COR-L47 (cell line): ENCODE results near the gene B9D2.

ENCODE experiments used
- DNase-seq: peaks from one replicate; lab custom pipeline; 2025; lab: John Stamatoyannopoulos, UW

The B9D2 gene

DNA sequence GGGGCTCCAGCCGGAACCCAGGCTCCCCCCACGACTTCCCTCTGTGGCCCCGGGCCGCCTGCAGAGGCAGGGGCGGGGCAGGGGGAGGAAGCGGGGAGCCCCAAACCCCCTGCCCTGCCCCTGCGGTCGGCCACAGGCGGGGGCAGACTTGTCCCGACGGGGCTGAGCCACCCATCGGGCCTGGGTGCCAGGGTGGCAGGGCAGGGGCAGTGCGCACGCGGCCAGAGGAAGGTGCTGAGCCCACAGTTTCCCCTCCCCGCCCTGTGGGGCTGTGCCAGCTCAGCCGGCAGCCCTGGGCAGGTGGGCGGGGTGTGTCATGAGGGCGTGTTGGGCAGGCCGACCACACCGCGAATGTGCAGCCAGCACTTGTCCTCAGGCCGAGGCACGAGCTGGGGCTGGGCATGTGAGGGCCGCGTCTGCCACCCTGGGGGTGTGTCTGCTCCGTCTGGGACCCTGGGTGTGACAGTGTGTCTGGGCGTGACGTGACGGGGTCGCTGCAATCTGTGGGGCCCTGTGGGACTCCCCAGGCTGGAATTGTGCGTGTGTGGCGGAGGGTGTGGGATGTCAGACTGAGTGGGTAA is 36.3 kb downstream of the B9D2 start:
- DNase-seq, result no peak

DNA sequence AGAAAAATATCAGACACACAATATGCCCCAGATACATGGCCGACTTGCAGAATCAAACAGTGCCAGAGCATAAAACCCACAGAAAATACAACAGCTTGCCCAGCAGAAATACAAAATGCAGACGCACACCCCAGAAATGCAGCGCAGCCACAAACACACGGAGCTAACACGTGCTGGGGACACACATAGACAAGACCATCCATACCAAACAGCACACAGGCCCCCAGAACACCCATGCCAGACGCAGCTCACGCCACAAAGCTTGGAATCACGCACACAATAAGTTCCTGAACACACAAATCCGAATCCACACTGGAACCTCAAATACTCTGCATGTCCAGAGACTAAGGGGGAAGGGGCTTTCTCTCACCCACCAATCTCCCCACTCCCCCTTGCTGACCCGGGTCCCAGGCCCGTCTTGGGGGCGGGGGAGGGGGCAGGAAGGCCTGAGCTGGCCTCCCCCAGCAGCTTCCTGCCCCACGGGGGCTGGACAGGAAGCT is 36.8 kb downstream of the B9D2 start:
- DNase-seq, result no peak

DNA sequence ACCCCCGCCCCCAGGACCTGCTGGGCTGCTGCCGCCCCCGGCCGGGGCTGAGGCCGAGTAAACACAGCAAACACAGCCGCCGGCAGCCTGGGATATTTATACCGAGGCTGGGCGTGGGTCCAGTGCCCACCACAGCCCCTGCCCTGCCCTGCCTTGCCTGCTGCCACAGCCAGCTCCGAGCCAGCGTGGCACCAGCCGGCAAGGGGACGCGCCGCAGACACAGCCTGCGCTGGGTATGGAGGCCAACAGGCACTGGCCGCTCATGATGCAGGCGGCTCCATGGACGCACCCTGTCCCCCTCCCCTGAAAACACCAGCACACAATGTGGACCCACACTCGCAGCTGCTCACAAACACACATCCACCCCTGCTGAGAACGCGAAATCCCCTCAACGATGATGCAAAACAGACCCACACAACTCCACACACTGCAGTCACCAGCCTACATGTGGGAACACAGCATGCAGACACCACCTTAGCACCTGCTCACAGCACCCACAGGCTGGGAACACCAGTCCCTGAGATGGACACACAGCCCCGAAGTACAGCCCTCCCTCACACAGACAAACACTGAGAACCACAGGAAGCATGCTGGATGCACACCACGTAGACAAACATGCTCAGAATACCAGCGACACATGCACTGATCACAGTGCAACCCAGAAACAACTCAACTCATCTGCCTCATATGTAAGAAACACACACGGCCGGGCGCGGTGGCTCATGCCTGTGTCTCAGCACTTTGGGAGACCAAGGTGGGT is 37.8 kb downstream of the B9D2 start:
- no peak for DNase-seq

DNA sequence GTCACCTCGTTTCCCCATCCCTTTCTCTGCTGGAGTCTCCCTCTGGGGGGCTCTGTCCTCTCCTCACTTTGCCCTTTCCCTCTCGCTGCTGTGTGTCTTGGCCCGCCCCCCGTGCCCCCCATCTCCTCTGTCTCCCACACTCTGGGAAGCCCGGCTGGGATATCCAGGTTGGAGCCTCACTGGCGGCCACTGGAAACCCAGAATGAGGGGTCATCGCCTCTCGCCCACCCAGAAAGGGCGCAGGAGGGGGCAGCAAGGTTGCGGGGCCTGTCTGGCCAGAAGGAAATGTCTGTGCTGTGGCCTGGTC is 38.4 kb downstream of the B9D2 start:
- no peak for DNase-seq

DNA sequence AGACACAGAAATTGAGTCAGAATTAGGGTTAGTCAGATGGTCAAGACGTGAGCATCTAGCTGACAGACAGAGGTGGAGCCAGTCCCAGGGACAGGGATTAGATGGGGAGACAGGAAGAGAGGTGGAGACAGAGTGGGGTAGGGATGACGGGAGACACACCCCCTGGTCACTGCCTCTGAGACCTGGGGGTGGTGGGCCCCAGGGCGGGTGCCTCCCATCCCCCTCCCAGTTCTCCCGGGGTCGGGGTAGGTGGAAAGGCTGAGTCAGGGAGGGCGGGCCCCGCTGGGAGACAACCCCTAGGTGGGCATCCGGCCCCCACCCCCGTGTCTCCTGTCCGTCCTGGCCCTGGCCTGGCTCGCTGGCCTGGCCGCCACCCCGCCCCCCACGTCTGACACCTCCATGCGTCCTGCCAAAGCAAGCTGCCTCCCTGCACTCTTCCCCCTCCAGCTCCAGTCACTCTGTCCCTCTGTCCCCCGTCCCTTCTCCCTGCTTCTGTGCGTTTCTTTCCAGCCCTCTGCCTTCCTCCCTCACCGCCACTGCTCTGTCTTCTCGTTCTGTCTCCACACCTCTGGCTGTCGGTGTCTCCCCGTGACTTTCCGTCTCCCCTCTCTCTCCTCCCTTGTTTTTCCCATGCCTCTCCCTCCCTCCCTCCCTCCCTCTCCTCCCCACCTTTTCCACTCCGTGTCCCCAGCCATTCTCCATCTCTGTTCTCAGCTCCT is 38.9 kb downstream of the B9D2 start:
- DNase-seq, result no peak

DNA sequence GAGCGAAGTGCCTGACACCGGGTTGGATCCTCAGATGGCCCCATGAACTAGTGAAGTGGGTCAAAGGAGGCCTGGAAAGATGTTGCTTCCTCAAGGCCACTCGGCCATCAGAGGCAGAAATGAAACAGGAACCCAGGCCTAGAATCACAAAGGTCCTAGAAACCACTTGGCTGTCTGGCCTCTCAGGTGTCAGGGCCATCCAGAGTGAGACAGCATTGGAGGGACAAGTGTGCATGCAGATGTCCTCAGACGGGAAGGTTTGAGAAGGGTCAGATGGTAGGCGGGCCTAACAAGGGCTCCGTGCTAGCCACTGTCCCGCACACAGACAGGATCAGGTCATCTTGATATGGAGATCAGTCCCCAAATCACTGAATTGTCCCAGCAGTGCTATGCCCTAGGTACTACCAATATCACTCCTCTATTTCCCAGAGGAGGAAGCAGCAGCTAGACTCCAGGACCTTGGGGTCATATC is 39.7 kb downstream of the B9D2 start:
- DNase-seq, result no peak

DNA sequence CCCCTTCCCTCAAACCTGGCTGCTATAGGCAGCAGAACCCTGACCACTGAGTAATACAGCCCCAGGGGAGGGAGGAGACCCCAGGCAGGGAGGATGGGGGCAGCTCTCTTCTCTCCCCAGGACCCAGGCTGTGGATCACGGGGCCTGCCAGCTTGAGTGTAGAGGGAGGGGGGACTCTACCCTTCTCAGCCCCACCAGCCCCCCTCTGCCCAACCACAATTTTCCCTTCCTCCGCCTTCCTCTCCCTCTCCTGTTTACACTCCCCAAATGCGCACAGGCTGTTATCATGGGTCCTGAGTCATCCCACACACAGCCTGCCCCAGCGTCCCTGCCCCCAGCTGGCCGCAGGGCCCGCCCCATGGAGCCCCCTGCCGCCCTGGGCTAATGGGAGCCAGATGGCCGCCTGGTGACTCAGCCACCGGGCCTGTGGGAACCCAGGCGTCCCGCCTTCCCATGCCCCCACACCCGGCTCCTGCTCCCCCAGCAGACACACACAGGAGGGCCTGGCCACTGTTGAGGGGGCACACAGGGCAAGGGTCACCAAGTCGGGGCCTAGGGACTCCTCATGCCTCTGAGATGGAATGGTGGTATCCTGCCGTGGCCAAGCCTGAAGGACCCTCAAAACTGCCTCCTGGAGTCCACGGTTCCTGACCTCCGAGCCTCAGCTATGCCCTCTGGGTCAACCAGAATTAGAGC is 40.4 kb downstream of the B9D2 start:
- no peak for DNase-seq

DNA sequence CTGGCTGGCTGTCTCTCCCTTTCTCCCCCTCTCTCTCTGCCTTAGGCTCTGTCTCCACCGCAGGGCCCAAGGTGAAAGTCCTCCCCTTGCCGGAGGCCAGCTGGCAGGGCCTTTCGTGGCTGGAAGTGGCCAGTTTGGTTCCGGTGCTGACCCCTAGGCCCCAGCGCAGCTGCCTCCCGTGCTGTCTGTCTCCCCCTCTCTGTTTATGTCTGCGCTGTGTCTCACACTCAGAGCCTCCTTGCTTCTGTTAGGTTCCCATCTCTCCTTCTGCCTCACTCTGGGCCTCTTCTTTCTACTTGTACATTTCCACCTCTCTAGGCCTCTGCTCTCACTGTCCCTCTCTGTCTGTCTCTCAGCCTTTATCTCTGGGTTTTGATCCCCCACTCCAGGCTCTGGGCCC is 40.9 kb downstream of the B9D2 start:
- no peak for DNase-seq

DNA sequence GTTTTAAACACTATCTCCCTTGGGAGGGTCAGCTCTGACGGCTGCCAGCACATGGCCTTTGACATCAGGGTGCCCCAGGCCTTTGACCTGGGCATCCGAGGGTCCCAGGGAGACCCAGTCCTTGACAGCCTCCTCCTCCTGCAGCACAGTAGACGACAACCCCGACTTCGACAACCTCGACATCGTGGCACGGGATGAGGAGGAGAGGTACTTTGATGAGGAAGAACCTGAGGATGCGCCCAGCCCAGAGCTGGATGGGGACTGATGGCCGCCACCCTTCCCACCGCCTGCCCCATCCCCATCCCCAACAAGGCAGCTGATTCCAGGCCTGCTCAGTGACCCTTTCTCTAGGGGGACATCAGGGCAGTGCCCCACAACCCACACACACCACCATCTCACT is 41.5 kb downstream of the B9D2 start:
- DNase-seq, result no peak

DNA sequence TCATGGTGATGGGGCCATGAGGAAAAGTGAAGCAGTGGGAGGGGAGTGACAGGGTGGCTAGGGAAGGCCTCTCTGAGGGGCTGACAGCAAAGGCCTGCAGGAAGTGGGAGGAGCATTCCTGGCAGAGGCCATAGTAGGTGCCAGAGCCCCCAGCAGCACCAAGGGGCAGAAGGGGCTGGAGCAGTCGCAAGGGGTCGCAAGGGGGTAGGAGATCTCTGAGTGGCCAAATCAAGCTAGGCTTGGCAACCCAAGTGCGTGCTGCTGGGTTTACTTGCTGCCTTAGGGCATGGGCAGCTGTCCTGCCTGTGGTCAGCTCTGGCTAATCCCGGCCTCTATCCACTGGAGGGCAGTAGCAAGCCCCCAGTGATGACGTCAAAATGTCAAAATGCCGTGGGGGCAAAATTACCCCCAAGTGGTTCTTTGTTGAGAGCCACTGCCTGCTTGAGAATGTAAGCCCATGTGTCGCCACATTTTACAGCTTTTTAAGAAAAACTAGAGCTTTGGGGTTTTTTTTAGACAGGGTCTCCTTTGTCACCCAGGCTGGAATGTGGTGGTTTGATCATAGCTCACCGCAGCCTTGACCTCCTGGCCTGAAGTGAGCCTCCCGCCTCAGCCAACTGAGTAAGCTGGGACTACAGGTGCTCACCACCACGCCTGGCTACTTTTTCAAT is 42.2 kb downstream of the B9D2 start:
- peak; percentile 20 for DNase-seq

DNA sequence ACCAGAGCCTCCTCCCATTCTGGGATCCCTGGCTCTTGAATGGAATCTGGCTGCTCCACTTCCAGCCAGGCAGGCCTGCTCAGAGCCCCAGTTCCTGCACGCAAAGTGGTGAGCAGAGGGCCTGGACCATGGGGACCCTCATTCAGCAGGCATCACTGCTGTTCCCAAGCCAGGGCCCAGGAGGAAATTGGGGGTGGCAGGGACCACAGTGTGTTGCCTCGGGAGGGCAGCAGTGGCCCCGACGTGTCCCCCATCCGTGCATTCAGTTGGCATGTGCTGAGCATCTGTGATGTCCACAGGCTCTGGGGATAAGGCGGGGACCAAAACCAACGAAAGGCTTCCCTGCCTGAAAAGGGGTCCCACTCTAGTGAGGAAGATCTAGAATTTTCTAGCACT is 42.7 kb downstream of the B9D2 start:
- no peak for DNase-seq

DNA sequence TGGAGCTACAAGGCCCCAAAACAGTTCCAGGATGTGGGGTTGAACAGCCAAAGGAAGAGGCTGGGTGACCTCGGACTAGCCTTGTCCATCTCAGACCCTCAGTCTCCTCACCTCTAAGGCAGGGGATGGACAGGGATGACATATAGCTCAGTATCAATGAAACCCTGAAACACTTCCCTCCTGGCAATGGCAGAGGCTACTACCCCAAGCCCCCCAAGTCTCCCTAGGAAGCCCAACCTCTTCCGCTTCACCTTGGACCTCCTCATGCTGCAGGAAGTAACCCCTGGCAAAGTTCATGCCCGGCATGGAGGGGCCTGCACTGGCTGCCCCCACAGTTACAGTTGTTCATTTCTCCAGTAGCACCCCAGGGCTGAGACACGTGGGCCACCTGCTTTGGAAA is 43.4 kb downstream of the B9D2 start:
- DNase-seq, result no peak

DNA sequence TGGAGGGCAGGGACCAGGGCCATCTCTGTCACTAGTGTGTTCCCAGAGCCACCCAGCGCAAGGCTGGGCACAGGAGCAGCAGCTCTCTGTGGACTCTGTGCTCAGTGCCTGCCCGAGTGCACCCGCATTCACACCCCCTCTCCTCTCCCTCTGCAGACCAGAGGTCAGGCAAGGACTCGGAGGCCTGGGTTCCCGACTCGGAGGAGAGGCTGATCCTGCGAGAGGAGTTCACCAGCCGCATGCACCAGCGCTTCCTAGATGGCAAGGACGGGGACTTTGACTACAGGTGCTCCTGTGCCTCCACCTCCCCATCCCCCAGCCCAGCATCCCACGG is 43.8 kb downstream of the B9D2 start:
- no peak for DNase-seq

DNA sequence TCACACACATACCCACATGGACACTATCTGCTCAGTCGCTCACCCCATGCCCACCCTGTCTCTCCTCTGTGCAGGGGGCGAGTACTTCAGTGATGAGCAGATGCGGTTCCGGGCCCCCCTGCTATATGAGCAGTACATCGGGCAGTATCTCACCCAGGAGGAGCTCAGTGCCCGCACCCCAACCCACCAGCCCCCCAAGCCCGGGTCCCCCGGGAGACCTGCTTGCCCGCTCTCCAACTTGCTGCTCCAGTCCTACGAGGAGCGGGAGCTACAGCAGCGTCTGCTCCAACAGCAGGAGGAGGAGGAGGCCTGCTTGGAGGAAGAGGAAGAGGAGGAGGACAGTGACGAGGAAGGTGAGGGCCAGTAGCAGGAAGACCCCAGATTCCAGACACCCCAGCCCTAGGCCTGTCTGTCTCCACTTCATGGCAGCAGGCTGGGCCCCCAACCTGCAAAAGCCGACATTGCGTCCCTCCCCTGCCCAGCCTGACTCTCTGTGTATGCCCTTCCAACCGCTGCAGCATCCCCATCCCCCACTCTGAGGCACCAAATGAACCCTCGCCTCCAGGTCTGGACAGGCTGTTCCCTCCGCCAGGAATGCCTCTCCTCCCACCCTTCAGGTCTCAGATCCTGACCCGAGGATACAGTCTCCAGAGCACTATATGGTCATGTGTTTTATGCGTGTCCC is 44.3 kb downstream of the B9D2 start:
- no peak for DNase-seq

DNA sequence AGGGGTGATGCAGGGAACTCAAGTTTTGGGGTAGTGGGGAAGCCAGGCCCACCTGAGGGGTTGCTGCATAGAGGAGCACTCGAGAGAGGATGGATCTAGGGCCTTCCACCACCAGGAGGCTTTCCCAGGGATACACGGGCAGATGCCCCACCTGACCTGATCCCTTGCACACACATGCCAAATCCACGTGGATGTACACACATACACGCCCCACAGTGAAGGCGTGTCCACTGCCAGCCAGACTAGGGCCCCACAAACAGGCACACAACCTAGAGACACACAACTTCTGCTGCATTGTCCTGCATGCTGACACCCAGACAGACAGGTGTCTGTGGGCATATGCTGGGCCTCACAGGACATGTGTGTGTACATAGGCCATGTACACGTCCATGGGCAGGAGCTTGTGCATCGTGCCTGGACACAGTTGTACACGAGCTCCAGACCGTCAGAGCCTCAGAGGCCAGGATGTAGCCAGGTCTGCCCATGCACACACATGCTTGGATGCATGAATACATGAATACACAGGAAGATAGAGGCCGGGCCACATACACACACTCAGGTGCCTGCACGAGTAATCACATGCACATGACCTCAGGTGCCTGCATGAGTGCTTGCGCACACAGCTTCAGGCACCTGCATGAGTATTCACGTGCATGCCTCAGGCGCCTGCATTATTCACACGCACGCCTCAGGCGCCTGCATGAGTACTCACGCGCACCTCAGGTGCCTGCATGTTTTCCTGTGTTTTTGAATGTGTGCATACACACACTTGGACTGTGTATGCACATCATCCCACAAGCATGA is 45.1 kb downstream of the B9D2 start:
- no peak for DNase-seq

DNA sequence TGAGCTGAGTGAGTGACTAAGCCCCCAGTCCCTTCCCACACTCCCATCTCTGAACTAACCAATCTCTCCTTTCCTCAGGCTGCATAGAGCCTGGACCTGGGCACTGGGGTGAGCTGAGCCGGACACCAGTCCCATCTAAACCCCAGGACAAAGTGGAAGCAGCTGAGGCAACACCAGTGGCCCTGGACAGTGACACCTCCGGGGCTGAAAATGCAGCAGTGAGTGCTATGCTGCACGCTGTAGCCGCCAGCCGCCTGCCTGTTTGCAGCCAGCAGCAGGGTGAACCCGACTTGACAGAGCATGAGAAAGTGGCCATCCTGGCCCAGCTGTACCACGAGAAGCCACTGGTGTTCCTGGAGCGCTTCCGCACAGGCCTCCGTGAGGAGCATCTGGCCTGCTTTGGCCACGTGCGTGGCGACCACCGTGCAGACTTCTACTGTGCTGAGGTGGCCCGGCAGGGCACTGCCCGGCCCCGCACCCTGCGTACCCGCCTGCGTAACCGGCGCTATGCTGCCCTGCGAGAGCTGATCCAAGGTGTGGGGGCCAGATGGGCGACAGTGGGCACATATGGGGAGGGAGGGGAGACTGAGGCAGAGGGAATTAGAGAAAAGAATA is 47.5 kb downstream of the B9D2 start:
- no peak for DNase-seq

DNA sequence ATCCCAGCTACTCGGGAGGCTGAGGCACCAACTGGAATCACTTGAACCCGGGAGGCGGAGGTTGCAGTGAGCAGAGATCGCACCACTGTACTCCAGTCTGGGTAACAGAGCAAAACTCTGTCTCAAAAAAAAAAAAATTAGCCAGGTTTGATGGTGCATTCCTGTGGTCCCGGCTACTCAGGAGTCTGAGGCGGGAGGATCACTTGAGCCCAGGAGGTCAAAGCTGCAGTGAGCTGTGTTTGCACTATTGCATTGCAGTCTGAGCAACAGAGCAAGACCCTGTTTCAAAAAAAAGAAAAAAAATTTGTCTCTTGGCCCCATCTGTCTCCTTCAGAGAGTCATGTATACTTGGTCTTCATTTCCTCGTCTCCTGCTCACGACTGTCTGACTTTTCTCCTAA is 52.3 kb downstream of the B9D2 start:
- no peak for DNase-seq

DNA sequence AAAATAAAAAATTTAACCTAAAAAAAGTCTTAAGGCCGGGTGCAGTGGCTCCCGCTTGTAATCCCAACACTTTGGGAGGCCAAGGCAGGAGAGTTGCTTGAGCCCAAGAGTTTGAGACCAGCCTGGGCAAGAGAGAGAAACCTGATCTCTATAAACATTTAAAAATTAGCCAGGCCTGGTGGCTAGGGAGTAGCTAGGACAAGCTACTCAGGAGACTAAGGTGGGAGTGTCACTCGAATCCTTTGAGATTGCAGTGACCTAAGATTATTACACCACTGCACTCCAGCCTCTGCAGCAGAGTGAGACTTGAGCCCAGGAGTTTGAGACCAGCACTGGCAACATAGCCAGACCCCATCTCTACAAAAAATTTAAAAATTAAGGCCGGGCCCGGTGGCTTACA is 52.9 kb downstream of the B9D2 start:
- DNase-seq, result no peak

DNA sequence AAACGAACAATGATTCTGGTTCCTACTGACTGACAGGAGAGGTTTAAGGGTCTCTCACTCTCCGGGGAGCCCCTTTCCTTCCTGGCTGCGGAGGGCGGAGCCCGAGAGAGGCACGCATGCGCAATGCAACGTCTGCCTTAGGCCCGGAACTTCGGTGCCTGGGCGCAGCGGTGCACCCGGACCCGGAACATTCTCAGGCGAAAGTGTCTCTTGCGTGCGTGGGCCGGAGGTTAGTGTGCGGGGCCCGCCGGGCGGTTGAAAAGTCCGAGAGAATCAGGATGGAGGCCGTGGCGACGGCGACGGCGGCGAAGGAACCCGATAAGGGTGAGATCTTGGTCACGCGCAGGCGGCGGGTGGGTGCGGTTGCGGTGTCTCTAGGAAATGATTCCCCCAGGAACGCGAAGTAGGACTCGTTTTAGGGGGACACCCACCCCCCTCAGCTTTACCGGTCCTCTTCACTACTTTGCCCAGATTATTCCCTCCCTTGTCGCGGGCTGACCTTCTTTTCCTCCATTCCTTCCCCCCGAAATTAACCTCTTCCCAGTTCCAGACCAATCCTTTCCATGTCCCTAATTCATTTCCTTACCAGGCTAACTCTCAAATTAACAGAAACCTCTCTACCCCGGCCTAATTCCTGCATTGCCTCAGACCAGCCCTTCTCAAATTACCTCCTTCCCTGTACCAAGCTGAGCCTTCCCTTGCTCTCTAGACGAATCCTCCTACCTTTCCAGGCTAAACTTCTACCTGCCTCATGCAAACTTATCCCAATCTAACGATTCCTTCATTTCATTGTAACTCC is 53.7 kb downstream of the B9D2 start, which contains the start of gene CCDC97:
CCDC97 (plus strand) TSS at position 140 of the 799 bp plus-strand sequence; CDS start at position 279, 139 bp downstream.
- DNase-seq, result peak; percentile 87
